ENCODE data around the gene RAVER2. TPM values are rescaled to one million over a fixed set of nuclear protein-coding genes. Genes with fewer than 3 reads are reported as not detected.
"Not testable (repeated sequence)": the region's sequence is repeated elsewhere in the genome, so short reads cannot be mapped to it uniquely, and the experiment has no call there.

RAVER2 gene
- total RNA-seq, 2 experiments from 2014 or later = 1.7 TPM

DNA sequence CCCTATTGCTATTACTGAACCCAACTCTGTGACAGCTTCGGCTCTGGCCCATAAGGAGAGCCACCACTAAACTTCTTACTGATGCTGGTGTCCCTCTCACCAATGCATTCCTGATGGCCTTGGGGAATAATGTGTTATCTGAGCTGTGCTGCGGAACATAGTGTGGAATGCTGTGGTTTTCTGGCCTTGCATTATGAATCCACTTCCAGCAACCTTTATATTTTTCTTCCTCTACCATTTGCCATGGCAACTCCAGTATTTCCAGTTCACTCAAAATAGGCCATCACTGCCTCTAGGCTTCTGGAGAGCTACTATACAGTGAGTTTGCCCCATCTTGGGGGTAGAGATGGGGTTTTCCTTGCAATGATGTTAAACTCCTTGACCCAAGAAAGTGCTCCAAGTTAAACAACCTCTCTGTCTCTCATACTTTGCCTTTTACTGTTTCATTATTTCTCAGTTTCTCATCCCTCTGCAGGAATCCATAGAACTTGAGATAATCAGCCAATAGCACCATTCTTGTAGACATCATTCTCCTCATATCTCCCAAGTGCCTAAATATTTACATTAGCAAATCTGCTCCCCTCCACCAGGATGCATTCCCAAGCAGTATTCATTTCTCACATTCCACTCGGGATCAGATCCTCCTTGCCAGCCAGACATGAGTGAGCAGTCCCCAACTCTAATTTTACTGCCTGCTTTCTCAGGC, 11.1 kb upstream of the RAVER2 start:
- Mint-ChIP-seq H3K4me1 (no peaks in the 10 kb centered on the region), H3K4me3 (no peak overlapping the region), H3K27me3 (no peaks in the 10 kb centered on the region), H3K27ac (no peak overlapping the region), H3K36me3 (ENCODE audit: low read depth) (no peaks in the 10 kb centered on the region), H3K9me3 (no peaks in the 10 kb centered on the region)
- POLR2A ChIA-PET = no interaction called here
- CTCF ChIA-PET = interaction anchor here (0.6 to 1.7 kb wide), 2 partner anchors 13 to 601 kb away, joined by 3 read pairs; no protein-coding TSS in a partner anchor
- DNase-seq = no peak

DNA sequence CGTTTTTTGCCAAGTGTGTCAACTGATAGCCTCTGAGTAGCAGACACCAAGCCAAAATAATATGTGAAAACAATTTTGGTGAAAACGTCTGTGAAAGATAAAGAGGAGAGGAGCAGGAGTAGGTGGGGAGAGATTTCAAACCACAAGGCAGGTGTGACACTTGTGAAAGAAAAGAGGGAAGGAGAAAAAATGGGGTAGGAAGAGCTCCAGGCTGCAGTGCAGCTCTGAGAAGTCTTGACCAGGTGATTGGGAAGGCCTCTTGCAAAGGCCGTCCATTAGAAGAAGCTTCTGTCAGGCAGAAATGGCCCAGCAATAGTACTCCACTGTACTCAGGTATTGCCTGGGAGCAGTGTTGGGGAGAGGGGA, 10.6 kb upstream of the RAVER2 start:
- ChIA-PET POLR2A (no interaction called here), CTCF (interaction anchor here (0.6 to 1.7 kb wide), 2 partner anchors 12 to 601 kb away, joined by 3 read pairs; no protein-coding TSS in a partner anchor)
- H3K36me3 Mint-ChIP-seq (ENCODE audit: low read depth) = no peaks in the 10 kb centered on the region
- H3K27ac Mint-ChIP-seq = no peak overlapping the region
- H3K4me1 Mint-ChIP-seq = no peaks in the 10 kb centered on the region
- H3K4me3 Mint-ChIP-seq = no peak overlapping the region
- H3K27me3 Mint-ChIP-seq = no peaks in the 10 kb centered on the region
- H3K9me3 Mint-ChIP-seq = no peaks in the 10 kb centered on the region
- DNase-seq = no peak

DNA sequence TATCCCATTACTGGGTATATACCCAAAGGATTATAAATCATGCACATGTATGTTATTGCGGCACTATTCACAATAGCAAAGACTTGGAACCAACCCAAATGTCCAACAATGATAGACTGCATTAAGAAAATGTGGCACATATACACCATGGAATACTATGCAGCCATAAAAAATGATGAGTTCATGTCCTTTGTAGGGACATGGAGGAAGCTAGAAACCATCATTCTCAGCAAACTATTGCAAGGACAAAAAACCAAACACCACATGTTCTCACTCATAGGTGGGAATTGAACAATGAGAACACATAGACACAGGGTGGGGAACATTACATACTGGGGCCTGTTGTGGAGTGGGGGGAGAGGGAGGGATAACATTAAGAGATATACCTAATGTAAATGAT, 4.2 kb upstream of the RAVER2 start:
- DNase-seq; CTCF ChIA-PET; H3K27ac Mint-ChIP-seq; H3K4me3 Mint-ChIP-seq; POLR2A ChIA-PET; H3K36me3 Mint-ChIP-seq (ENCODE audit: low read depth); H3K9me3 Mint-ChIP-seq: not testable (repeated sequence)
- Mint-ChIP-seq H3K4me1 (peaks cover 13% of the 10 kb centered on the region), H3K27me3 (peaks cover 17% of the 10 kb centered on the region)

DNA sequence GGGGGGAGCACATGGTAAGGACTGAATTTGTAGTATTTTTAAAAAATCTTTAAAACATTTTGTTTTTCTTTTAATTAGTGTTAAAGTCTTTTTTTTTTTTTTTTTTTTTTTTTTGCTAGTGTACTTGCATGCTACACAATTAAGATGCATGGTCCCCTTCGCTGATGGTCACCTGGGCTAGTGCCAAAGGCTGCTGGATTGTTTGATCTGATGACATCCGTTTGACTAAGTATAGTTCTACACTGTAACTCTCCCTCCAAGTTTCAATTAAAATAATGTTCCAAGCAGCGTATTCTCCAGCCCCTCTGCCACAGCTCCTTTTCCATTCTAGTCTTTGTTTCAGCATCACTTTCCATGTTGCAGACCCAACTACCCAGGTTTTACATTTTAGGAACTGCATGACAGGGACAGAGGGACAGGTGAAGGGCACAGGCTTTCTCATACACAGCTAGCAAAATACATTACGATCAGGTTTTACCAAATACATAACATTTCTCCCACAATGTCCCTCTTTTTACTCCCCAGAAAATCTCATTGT, 852 bp upstream of the RAVER2 start:
- Mint-ChIP-seq H3K27ac (peak overlapping the region; percentile 77), H3K4me3 (peak overlapping the region; percentile 81), H3K4me1 (peaks cover 20% of the 10 kb centered on the region), H3K9me3 (no peaks in the 10 kb centered on the region), H3K36me3 (ENCODE audit: low read depth) (no peaks in the 10 kb centered on the region), H3K27me3 (peaks cover 25% of the 10 kb centered on the region)
- POLR2A ChIA-PET = no interaction called here
- CTCF ChIA-PET = no interaction called here
- DNase-seq = no peak

DNA sequence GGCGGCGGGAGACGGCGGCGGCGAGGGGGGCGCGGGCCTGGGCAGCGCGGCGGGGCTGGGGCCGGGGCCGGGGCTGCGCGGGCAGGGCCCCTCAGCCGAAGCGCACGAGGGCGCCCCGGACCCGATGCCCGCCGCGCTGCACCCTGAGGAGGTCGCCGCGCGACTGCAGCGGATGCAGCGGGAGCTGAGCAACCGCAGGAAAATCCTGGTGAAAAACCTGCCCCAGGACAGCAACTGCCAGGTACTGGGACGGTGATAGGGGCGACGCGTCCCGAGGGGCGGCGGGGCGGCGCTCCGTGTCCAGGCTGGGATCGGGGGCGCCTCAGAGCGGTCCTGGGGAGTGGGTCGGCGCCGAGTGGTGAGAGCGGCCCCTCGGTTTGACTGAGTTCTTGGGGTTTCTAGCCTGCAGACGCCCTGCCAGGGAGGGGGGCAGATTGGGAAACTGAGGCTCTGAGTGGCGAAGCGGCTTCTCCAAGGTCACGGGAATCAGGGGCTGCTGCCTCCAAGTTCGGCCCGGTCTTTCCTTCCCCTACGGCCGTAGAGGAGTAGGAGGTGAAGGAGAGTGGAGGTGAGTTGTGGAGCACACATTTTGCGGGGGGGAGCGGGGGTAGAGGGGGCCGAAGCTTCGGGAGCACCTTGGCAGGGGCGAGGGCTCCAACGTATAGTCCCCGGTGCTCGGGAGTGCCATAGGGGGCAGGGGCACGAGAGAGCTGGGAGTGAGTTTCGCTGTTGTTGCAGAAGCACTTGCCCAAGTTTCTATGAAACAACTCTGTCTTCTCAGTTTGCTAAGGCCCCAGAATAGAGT, 508 bp downstream of the RAVER2 start:
- H3K4me1 Mint-ChIP-seq = peaks cover 20% of the 10 kb centered on the region
- no peaks in the 10 kb centered on the region for H3K36me3 Mint-ChIP-seq (ENCODE audit: low read depth)
- H3K27ac Mint-ChIP-seq = peak overlapping the region; percentile 62
- H3K27me3 Mint-ChIP-seq = peaks cover 25% of the 10 kb centered on the region
- H3K9me3 Mint-ChIP-seq = no peaks in the 10 kb centered on the region
- H3K4me3 Mint-ChIP-seq = peak overlapping the region; percentile 76
- ChIA-PET CTCF (interaction anchor here (1.2 to 1.6 kb wide), 4 partner anchors 11 to 330 kb away, joined by 3 read pairs; no protein-coding TSS in a partner anchor), POLR2A (no interaction called here)
- DNase-seq = peak; percentile 7

DNA sequence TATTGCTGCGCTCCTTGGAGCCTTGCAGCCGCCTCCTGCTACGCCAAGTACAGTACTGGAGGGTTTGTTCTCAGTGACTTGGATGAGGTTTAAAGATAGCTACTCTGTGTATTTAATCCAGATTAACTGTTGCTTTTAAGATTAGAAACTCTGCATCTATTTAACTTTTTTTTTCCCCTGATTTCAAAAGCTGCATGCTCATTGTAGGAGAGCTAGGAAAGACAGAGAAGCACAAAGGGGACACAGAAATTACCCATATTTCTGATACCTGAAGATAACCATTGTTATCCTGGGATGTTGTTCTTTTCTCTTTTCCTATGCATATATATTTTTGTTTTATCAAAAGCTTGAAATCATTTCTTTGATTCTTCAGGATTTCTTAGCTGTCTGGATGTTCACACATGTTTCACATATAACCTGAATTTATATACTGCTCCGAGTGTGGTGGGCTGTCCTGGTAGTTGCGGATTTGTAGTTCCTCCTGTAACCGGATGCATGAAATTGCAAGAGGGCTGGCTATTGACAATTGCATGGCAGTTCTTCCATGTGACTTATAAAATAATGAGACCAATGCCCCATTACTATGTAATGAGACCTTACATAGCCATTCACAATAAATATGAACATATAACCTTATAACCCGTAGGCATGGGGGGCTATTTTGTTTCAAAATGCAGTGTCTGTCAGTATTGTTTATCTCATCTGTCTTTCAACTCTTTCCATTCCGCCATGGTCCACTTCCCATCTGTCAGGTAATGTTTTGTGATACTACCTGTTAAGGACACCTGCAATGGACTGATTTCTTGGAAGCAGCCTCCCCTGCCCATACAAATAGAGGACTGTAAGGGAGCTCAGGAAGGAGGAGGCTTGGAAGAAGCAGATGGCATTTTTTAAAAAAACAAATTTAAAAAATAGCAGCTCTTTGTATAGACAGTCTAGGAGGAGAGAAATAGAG, 1.4 kb downstream of the RAVER2 start:
- no peak for DNase-seq
- H3K9me3 Mint-ChIP-seq = no peaks in the 10 kb centered on the region
- ChIA-PET POLR2A (no interaction called here), CTCF (interaction anchor here (1.2 to 1.6 kb wide), 4 partner anchors 11 to 329 kb away, joined by 3 read pairs; no protein-coding TSS in a partner anchor)
- H3K4me1 Mint-ChIP-seq = peaks cover 20% of the 10 kb centered on the region
- no peaks in the 10 kb centered on the region for H3K36me3 Mint-ChIP-seq (ENCODE audit: low read depth)
- peak overlapping the region; percentile 76 for H3K4me3 Mint-ChIP-seq
- H3K27me3 Mint-ChIP-seq = peaks cover 25% of the 10 kb centered on the region
- peak overlapping the region; percentile 62 for H3K27ac Mint-ChIP-seq

DNA sequence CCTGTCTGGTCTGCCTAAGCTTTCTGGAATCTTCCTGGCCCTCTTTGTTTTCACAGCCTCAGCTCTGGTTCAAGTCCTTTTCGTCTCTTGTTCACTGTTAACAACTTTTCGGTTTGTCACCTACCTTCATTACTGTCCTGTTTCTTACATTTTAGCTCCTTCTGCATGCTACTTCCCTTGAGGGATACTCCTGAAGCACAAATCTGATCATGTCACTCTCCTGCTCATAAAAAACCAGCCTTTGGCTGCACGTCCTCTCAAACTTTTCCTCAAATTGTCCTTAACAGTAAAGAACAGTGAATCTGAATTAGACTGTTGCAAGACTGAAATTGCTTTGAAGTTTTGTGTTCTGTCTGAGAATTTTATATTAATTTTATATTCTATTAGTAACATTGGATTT, 3.3 kb downstream of the RAVER2 start:
- no peaks in the 10 kb centered on the region for H3K9me3 Mint-ChIP-seq
- DNase-seq = no peak
- H3K27me3 Mint-ChIP-seq = peaks cover 22% of the 10 kb centered on the region
- no peak overlapping the region for H3K27ac Mint-ChIP-seq
- H3K4me1 Mint-ChIP-seq = peaks cover 20% of the 10 kb centered on the region
- ChIA-PET POLR2A (no interaction called here), CTCF (no interaction called here)
- no peaks in the 10 kb centered on the region for H3K36me3 Mint-ChIP-seq (ENCODE audit: low read depth)
- no peak overlapping the region for H3K4me3 Mint-ChIP-seq

DNA sequence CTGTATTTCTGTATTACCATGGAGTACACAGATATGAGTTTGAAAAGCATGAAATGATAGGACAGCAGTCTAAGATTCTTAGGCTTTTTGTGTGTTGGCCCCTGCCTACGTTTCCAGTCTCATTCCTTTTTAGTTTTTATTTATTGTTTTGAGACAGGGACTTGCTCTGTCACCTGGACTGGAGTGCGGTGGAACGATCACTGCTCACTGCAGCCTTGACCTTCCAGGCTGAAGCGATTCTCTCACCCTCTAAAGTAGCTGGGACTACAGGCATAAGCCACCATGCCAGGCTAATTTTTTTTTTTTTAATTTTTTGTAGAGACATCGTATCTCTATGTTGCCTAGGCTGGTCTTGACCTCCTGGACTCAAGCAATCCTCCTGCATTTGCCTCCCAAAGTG, 3.8 kb downstream of the RAVER2 start:
- no peak for DNase-seq
- H3K4me3 Mint-ChIP-seq = no peak overlapping the region
- peaks cover 17% of the 10 kb centered on the region for H3K27me3 Mint-ChIP-seq
- ChIA-PET POLR2A (no interaction called here), CTCF (no interaction called here)
- H3K36me3 Mint-ChIP-seq (ENCODE audit: low read depth) = no peaks in the 10 kb centered on the region
- no peak overlapping the region for H3K27ac Mint-ChIP-seq
- H3K9me3 Mint-ChIP-seq = no peaks in the 10 kb centered on the region
- H3K4me1 Mint-ChIP-seq = peaks cover 18% of the 10 kb centered on the region

DNA sequence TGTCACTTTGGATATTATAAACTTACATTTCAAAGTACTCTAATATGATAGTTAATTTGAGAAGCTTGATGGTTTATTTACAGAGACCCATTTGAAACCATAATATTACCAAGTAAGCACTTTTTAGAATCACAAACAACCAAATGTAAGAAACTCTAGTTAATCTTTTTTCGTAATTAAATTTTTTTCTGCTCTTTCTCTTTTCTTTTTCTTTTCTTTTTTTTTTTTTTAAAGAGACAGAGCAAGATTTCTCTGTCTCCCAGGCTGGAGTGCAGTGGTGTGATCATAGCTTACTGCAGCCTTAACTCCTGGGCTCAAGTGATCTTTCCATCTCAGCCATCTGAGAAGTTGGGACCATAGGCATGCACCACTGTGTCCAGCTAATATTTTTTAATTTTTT, 5.2 kb downstream of the RAVER2 start:
- Mint-ChIP-seq H3K27ac (no peak overlapping the region), H3K9me3 (no peaks in the 10 kb centered on the region), H3K4me3 (no peak overlapping the region), H3K4me1 (peaks cover 13% of the 10 kb centered on the region), H3K27me3 (peaks cover 11% of the 10 kb centered on the region), H3K36me3 (ENCODE audit: low read depth) (no peaks in the 10 kb centered on the region)
- POLR2A ChIA-PET = interaction anchor here (0.6 to 0.7 kb wide), 2 partner anchors 19 to 131 kb away, joined by 4 read pairs; no protein-coding TSS in a partner anchor
- no peak for DNase-seq
- CTCF ChIA-PET = interaction anchor here (1.3 kb wide), 1 partner anchor 325 kb away, joined by 3 read pairs; no protein-coding TSS in a partner anchor

DNA sequence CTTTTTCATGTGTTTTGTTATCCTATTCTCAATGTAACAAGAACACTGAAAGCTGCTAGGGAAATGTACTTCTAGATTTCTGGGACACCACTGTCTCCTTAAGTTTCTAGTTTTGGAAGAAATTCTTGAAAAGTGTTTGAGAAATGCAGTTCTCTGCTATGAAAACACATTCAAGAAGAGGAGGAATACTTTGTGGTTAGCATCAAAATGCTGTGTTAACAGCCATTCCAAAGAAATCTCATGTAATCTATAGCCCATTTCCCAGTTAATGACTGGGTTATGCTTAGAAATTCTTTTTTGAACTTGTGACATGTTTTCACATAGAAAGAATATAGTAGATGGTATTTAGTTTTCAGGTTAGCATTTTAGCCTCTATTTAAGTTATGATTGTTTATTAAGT, 6.0 kb downstream of the RAVER2 start:
- H3K27me3 Mint-ChIP-seq = peaks cover 6% of the 10 kb centered on the region
- H3K4me3 Mint-ChIP-seq = no peak overlapping the region
- no peak for DNase-seq
- no peaks in the 10 kb centered on the region for H3K9me3 Mint-ChIP-seq
- ChIA-PET CTCF (no interaction called here), POLR2A (interaction anchor here (0.6 kb wide), 1 partner anchor 131 kb away, joined by 4 read pairs; no protein-coding TSS in a partner anchor)
- H3K4me1 Mint-ChIP-seq = peaks cover 5% of the 10 kb centered on the region
- no peak overlapping the region for H3K27ac Mint-ChIP-seq
- no peaks in the 10 kb centered on the region for H3K36me3 Mint-ChIP-seq (ENCODE audit: low read depth)

DNA sequence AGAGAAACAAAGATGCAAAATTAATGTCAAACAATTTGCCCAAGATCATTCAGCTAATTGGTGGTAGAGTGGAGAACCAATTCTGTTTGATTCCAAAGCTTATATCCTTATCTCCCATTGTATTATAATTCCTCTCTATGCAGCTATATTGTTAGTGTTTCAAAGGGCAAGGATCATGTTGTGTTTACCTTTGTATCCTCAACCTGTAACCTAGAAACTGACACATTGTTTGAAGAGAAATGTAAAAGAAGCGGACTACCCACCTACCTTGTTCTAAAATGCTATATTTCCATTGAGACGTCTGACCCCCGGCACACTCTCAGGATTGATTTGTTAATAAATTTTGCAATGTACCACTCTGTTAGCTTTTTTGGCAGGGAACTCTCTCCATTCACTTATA, 9.3 kb downstream of the RAVER2 start:
- no peak overlapping the region for H3K4me3 Mint-ChIP-seq
- CTCF ChIA-PET = no interaction called here
- no peak overlapping the region for H3K27ac Mint-ChIP-seq
- peaks cover 4% of the 10 kb centered on the region for H3K9me3 Mint-ChIP-seq
- DNase-seq = no peak
- H3K36me3 Mint-ChIP-seq (ENCODE audit: low read depth) = no peaks in the 10 kb centered on the region
- POLR2A ChIA-PET = no interaction called here
- H3K4me1 Mint-ChIP-seq = no peaks in the 10 kb centered on the region
- no peaks in the 10 kb centered on the region for H3K27me3 Mint-ChIP-seq

DNA sequence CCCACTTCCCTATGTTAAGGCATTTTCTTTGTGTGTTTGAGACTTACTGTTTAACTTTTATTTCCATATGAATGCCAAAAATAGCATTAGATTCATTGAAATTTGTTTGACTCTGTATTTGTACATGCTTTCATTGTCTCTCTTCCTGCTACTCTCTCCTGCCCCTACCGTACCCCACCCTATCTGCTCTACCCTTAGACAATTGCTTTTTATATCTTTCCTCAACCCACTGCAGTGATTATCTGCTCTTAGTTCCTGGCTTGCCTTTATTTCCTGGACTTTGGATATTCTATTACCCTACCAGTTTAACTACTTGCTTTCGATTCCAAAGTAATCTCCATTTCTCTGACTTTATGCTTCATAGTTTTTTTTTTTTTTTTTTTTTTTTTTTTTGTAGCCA, 10.5 kb downstream of the RAVER2 start:
- Mint-ChIP-seq H3K4me3 (no peak overlapping the region), H3K27me3 (no peaks in the 10 kb centered on the region), H3K27ac (no peak overlapping the region), H3K36me3 (ENCODE audit: low read depth) (no peaks in the 10 kb centered on the region), H3K9me3 (peaks cover 4% of the 10 kb centered on the region), H3K4me1 (no peaks in the 10 kb centered on the region)
- no peak for DNase-seq
- ChIA-PET POLR2A (no interaction called here), CTCF (no interaction called here)

Data from activated CD4-positive, alpha-beta T cell treated with anti-CD3 and anti-CD28 coated beads, Interleukin-2, amount 10 ng/mL, durations not matched to agents 7 days and 5 days (primary cell).